Epithelial cell of esophagus (primary cell): Measurements from ENCODE around the gene GINS2.
A peak's percentile ranks its signal among the peaks of the same experiment; 100 is the strongest.

Source experiments
- DNase-seq: peaks from one replicate; pipeline ENCODE4 v3.0.0; 2010; ENCODE audit warnings: low read depth
- H3K4me3 ChIP-seq: 2 replicates; pipeline ENCODE4 v1.5.1; 2011; ENCODE audit warnings: mild to moderate bottlenecking, low read length, control low read depth
- TF ChIP-seq, protein P1 (sequence below): IDR thresholded peaks from 2 replicates; pipeline ENCODE4 v1.5.1; 2011; ENCODE audit warnings: low read depth, mild to moderate bottlenecking, low read length, control low read depth, inconsistent platforms; ENCODE audit not compliant: insufficient read depth; ENCODE audit errors: missing control alignments

GINS2 gene

DNA sequence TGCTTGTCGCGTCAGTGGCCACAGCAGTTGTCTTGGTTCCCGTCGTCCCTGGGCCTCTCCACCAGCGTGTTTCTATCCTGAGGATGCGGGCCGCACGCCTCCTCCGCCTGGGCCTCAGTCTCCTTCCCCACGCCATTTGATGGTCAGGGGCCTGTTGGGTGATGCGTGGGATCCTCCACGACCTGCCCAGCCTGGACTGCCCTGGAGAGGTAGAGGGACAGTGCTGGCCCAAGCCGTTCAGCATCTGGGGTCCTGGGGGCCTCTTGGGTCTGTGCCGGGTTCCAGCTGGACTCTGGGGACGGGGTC, 55.4 kb downstream of the GINS2 start:
- TF ChIP-seq, protein P1, sequence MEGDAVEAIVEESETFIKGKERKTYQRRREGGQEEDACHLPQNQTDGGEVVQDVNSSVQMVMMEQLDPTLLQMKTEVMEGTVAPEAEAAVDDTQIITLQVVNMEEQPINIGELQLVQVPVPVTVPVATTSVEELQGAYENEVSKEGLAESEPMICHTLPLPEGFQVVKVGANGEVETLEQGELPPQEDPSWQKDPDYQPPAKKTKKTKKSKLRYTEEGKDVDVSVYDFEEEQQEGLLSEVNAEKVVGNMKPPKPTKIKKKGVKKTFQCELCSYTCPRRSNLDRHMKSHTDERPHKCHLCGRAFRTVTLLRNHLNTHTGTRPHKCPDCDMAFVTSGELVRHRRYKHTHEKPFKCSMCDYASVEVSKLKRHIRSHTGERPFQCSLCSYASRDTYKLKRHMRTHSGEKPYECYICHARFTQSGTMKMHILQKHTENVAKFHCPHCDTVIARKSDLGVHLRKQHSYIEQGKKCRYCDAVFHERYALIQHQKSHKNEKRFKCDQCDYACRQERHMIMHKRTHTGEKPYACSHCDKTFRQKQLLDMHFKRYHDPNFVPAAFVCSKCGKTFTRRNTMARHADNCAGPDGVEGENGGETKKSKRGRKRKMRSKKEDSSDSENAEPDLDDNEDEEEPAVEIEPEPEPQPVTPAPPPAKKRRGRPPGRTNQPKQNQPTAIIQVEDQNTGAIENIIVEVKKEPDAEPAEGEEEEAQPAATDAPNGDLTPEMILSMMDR = no peak
- no peak for DNase-seq
- no peak overlapping the region for H3K4me3 ChIP-seq

DNA sequence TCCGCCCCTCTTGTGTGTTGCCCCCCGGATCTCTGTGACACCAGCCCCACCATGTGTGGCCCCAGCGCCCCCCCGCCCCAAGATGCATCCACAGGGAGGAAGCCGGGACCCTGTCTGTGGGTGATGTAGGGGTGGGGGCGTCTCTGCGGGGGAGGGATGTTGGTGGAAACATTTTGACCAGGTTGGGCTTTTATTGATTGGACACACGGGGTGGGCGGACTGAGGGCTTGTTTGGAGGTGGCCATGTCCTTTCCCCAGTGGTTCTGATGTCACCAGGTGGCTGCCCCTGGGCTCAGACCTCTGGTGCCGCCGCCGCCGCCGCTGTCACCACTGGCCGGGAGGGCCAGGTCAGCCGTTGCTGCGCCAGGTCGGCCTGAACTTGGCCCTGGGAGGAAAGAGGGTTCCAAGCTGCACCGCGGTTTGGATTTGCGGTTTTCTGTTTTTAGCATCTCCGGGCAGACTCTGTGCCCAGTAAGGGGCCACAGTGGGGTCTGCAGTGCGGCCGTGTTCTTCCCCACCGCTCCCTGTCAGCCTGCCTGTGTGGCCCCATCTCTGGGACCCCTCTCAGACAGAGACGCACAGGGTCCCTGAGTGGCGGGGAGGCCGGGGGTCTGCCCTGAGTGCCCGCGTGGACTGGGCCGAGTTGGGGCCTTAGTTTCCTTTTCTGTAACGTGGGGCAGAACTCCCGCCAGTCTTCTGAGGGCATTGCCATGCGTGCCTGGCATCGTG, 55.9 kb downstream of the GINS2 start:
- no peak overlapping the region for H3K4me3 ChIP-seq
- TF ChIP-seq, protein P1 = no peak
- no peak for DNase-seq

DNA sequence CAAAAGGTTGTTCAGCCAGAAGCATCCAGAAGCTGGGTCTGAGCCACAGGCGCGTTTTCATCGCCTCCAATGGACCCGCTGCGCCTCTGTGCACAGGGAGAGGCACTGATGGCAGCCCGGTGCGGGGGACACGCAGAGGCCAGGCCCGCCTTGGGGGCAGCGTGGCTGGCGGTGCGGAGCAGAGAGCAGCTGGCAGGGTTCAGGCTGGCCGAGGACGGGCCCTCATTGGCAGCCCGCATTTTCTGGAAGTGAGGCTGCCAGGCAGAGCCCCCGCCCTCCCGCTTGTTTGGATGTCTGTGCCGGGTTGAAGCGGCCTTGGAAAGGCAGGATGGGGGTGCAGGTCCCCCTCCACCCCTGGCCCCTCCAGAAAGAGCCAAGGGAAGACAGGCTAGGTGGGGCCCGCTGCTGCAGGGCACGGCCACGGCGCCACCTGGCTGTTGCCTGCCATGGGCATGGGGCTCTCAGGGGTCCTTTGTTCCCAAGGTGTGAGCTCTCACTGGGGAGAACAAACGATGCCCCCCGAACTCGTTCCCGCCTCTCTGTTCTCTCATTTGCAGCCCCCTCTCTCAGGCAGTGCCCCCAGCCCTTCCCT, 56.9 kb downstream of the GINS2 start:
- TF ChIP-seq, protein P1 = peak; percentile 3
- H3K4me3 ChIP-seq = no peak overlapping the region
- DNase-seq = no peak

GRCh38 chr16:85631230-85631629, 57.5 kb downstream of the GINS2 start:
- TF ChIP-seq, protein P1 = no peak
- H3K4me3 ChIP-seq = no peak overlapping the region
- DNase-seq = no peak

- no peak for DNase-seq
- H3K4me3 ChIP-seq = no peak overlapping the region
- TF ChIP-seq, protein P1 = no peak
Observed at GRCh38 chr16:85629853-85630252, 58.9 kb downstream of the GINS2 start.

- H3K4me3 ChIP-seq = no peak overlapping the region
- no peak for DNase-seq
- TF ChIP-seq, protein P1 = no peak
Observed at GRCh38 chr16:85629326-85629725, 59.4 kb downstream of the GINS2 start.

DNA sequence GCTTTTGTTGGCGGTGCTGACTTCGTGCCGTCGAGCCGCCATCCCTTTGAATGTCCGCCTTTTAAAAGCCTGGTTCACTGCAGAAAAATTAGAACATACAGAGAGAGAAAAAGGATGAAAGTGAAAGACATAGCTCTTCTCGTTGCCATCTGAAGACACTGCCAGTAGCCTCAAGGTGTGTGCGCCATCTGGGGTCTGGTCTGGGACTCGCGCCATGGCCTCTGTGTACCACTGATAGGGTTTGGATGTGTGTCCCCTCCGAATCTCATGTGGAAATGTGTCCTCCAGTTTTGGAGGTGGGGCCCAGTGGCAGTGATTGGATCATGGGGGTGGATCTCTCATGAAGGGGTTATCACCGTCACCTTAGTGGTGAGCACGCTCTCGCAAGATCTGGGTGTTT, 60.1 kb downstream of the GINS2 start:
- no peak for DNase-seq
- H3K4me3 ChIP-seq = no peak overlapping the region
- TF ChIP-seq, protein P1 = no peak
